Thoracic aorta (tissue), 2 donors: ENCODE results near the gene FMNL2. TPM values are rescaled to one million over a fixed set of nuclear protein-coding genes. Genes with fewer than 3 reads are reported as not detected.

Experiments used
- ATAC-seq: fragments of 150-250 bp; one replicate; pipeline ENCODE4 v1.8.0; 2017; ENCODE audit warnings: low read depth; ENCODE audit not compliant: insufficient number of reproducible peaks, low FRiP score
- DNase-seq: peaks from one replicate; pipeline ENCODE4 v3.0.0-alpha.2; 2020; ENCODE audit warnings: low spot score
- H3K27ac ChIP-seq, 2 donors: fragments of 200-600 bp; sonication (generic); 1 replicate in 1 of 2; 2 replicates in 1 of 2; pipeline ENCODE4 v1.5.1; 2016; ENCODE audit warnings: mild to moderate bottlenecking in 2 of 2, moderate library complexity in 2 of 2
- H3K27me3 ChIP-seq: fragments of 200-600 bp; sonication (generic); replicated peaks from 2 replicates; pipeline ENCODE4 v1.6.0; 2016; ENCODE audit warnings: mild to moderate bottlenecking; ENCODE audit not compliant: insufficient read depth
- H3K36me3 ChIP-seq: fragments of 200-600 bp; sonication (generic); one replicate; pipeline ENCODE4 v1.5.1; 2016
- H3K4me1 ChIP-seq, 2 donors: fragments of 200-600 bp; sonication (generic); 1 replicate in 1 of 2; 2 replicates in 1 of 2; pipeline versions ENCODE4 v1.5.1 to v1.6.0; 2016; ENCODE audit warnings: low read depth in 2 of 2, mild to moderate bottlenecking in 1 of 2; ENCODE audit not compliant: control insufficient read depth in 1 of 2
- H3K4me3 ChIP-seq: fragments of 200-600 bp; sonication (generic); 2 replicates; pipeline ENCODE4 v1.5.1; 2016; ENCODE audit warnings: mild to moderate bottlenecking
- H3K9me3 ChIP-seq: fragments of 200-600 bp; sonication (generic); 2 replicates; pipeline ENCODE4 v1.5.1; 2016
- CTCF ChIP-seq: fragments of 200-600 bp; sonication (generic); IDR thresholded peaks from one replicate; pipeline ENCODE4 v1.5.1; 2019; ENCODE audit warnings: antibody characterized with exemption
- total RNA-seq, 2 donors: library from RNA; depleted of rRNA; stranded (reverse); fragments of >200 nt; gene quantifications; one replicate each; pipeline versions ENCODE4 v1.1.0 to v1.2.3, GENCODE V29; 2016

FMNL2 gene
- total RNA-seq, 2 donors from 2014 or later, result 30.6 to 87.0 TPM

GRCh38 chr2:152686321-152686720 is 351.3 kb downstream of the FMNL2 start:
- Histone ChIP-seq H3K27ac (no peak overlapping the region), H3K9me3 (no peaks in the 10 kb centered on the region), H3K4me1 (peaks cover 3 to 6% of the 10 kb centered on the region in 2 donors), H3K4me3 (no peak overlapping the region), H3K36me3 (no peaks in the 10 kb centered on the region), H3K27me3 (no peaks in the 10 kb centered on the region)
- DNase-seq (no peak), ATAC-seq (no peak)
- no peak for TF ChIP-seq CTCF

GRCh38 chr2:152693033-152693432 is 358.1 kb downstream of the FMNL2 start:
- Histone ChIP-seq H3K9me3 (no peaks in the 10 kb centered on the region), H3K27ac (no peak overlapping the region), H3K27me3 (no peaks in the 10 kb centered on the region), H3K4me3 (no peak overlapping the region), H3K4me1 (peaks cover 4 to 11% of the 10 kb centered on the region in 2 donors), H3K36me3 (no peaks in the 10 kb centered on the region)
- peak; percentile 11 for ATAC-seq
- DNase-seq, result no peak
- no peak for TF ChIP-seq CTCF

- no peak for DNase-seq
- Histone ChIP-seq H3K36me3 (no peaks in the 10 kb centered on the region), H3K27ac (peak overlapping the region in 1 of 2 donors; percentile 40), H3K9me3 (no peaks in the 10 kb centered on the region), H3K27me3 (no peaks in the 10 kb centered on the region), H3K4me3 (peak overlapping the region; percentile 51), H3K4me1 (peaks cover 4 to 5% of the 10 kb centered on the region in 2 donors)
- TF ChIP-seq CTCF, result no peak
- ATAC-seq, result no peak
Measured at GRCh38 chr2:152694161-152694661, 359.2 kb downstream of the FMNL2 start.

GRCh38 chr2:152695763-152696162 is 360.8 kb downstream of the FMNL2 start:
- H3K27me3 ChIP-seq, result no peaks in the 10 kb centered on the region
- ATAC-seq (no peak), DNase-seq (no peak)
- no peaks in the 10 kb centered on the region for H3K9me3 ChIP-seq
- no peaks in the 10 kb centered on the region for H3K36me3 ChIP-seq
- H3K4me1 ChIP-seq, result peaks cover 4 to 5% of the 10 kb centered on the region in 2 donors
- no peak overlapping the region for H3K4me3 ChIP-seq
- no peak for TF ChIP-seq CTCF
- H3K27ac ChIP-seq, result no peak overlapping the region

- Histone ChIP-seq H3K9me3 (no peaks in the 10 kb centered on the region), H3K36me3 (peaks cover 3% of the 10 kb centered on the region), H3K4me3 (no peak overlapping the region), H3K27ac (no peak overlapping the region), H3K4me1 (peaks cover 4 to 5% of the 10 kb centered on the region in 2 donors), H3K27me3 (no peaks in the 10 kb centered on the region)
- DNase-seq (no peak), ATAC-seq (no peak)
- no peak for TF ChIP-seq CTCF
Measured at GRCh38 chr2:152696476-152696875, 361.5 kb downstream of the FMNL2 start.

Other genes with a start within 250 kb of the FMNL2 start
- gene CACNB4, start 236.1 kb upstream of the FMNL2 start, total RNA-seq, result 10 to 100 TPM in 1 of 2 donors, 1 to 10 TPM in 1; 5.6 to 13.8 TPM
- 10 to 100 TPM; 41.1 to 54.6 TPM for gene STAM2, start 159.4 kb upstream of the FMNL2 start, total RNA-seq